ENCODE measurements around the gene LRRC8A.

GRCh38 chr9:128862401-128862851 lies 19.5 kb upstream of the LRRC8A start:
- no peak for TF ChIP-seq SP1 (IDR thresholded peaks at IDR 0.05)
- no peak for TF ChIP-seq SP1 (CRISPR knock-in tag; IDR thresholded peaks at IDR 0.05)
- no peak for TF ChIP-seq RXRA (CRISPR knock-in tag; IDR thresholded peaks at IDR 0.05)
- no peak for TF ChIP-seq ATF5 (CRISPR knock-in tag; IDR thresholded peaks at IDR 0.05; ENCODE audit: low read depth)
- no peak for TF ChIP-seq PBX2 (CRISPR knock-in tag; IDR thresholded peaks at IDR 0.05)
- TF ChIP-seq BCL3 (CRISPR knock-in tag; IDR thresholded peaks at IDR 0.05), result no peak
- no peak for TF ChIP-seq CREB1 (IDR thresholded peaks at IDR 0.05)
- no peak for TF ChIP-seq CREB1 (CRISPR knock-in tag; IDR thresholded peaks at IDR 0.05)
- TF ChIP-seq, protein P1, sequence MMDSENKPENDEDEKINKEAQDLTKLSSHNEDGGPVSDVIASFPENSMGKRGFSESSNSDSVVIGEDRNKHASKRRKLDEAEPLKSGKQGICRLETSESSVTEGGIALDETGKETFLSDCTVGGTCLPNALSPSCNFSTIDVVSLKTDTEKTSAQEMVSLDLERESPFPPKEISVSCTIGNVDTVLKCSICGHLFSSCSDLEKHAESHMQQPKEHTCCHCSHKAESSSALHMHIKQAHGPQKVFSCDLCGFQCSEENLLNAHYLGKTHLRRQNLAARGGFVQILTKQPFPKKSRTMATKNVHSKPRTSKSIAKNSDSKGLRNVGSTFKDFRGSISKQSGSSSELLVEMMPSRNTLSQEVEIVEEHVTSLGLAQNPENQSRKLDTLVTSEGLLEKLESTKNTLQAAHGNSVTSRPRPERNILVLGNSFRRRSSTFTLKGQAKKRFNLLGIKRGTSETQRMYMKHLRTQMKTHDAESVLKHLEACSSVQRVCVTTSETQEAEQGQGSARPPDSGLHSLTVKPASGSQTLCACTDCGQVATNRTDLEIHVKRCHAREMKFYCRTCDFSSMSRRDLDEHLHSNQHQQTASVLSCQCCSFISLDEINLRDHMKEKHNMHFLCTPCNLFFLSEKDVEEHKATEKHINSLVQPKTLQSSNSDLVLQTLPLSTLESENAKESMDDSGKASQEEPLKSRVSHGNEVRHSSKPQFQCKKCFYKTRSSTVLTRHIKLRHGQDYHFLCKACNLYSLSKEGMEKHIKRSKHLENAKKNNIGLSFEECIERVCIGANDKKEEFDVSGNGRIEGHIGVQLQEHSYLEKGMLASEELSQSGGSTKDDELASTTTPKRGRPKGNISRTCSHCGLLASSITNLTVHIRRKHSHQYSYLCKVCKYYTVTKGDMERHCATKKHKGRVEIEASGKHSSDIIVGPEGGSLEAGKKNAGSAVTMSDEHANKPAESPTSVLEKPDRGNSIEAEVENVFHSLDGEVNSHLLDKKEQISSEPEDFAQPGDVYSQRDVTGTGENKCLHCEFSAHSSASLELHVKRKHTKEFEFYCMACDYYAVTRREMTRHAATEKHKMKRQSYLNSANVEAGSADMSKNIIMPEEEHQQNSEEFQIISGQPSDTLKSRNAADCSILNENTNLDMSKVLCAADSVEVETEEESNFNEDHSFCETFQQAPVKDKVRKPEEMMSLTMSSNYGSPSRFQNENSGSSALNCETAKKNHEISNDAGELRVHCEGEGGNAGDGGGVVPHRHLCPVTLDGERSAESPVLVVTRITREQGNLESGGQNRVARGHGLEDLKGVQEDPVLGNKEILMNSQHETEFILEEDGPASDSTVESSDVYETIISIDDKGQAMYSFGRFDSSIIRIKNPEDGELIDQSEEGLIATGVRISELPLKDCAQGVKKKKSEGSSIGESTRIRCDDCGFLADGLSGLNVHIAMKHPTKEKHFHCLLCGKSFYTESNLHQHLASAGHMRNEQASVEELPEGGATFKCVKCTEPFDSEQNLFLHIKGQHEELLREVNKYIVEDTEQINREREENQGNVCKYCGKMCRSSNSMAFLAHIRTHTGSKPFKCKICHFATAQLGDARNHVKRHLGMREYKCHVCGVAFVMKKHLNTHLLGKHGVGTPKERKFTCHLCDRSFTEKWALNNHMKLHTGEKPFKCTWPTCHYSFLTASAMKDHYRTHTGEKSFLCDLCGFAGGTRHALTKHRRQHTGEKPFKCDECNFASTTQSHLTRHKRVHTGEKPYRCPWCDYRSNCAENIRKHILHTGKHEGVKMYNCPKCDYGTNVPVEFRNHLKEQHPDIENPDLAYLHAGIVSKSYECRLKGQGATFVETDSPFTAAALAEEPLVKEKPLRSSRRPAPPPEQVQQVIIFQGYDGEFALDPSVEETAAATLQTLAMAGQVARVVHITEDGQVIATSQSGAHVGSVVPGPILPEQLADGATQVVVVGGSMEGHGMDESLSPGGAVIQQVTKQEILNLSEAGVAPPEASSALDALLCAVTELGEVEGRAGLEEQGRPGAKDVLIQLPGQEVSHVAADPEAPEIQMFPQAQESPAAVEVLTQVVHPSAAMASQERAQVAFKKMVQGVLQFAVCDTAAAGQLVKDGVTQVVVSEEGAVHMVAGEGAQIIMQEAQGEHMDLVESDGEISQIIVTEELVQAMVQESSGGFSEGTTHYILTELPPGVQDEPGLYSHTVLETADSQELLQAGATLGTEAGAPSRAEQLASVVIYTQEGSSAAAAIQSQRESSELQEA (CRISPR knock-in tag; IDR thresholded peaks at IDR 0.05; ENCODE audit: not compliant biosample characterization), result no peak
- no peak for TF ChIP-seq ZNF75D (CRISPR knock-in tag; IDR thresholded peaks at IDR 0.05; ENCODE audit: borderline replicate concordance)
- no peak for TF ChIP-seq CTCF (CRISPR knock-in tag; IDR thresholded peaks at IDR 0.05)
- no peak for TF ChIP-seq ZNF24 (IDR thresholded peaks at IDR 0.05)
- no peak for TF ChIP-seq ZNF780A (CRISPR knock-in tag; IDR thresholded peaks at IDR 0.05)
- TF ChIP-seq BHLHE40 (IDR thresholded peaks at IDR 0.05; ENCODE audit: low read length), result no peak
- TF ChIP-seq RBM39 (IDR thresholded peaks at IDR 0.05; ENCODE audit: low read depth, low read length, poor library complexity, severe bottlenecking), result no peak
